ENCODE data around the gene PCGF3.

Gene PCGF3

DNA sequence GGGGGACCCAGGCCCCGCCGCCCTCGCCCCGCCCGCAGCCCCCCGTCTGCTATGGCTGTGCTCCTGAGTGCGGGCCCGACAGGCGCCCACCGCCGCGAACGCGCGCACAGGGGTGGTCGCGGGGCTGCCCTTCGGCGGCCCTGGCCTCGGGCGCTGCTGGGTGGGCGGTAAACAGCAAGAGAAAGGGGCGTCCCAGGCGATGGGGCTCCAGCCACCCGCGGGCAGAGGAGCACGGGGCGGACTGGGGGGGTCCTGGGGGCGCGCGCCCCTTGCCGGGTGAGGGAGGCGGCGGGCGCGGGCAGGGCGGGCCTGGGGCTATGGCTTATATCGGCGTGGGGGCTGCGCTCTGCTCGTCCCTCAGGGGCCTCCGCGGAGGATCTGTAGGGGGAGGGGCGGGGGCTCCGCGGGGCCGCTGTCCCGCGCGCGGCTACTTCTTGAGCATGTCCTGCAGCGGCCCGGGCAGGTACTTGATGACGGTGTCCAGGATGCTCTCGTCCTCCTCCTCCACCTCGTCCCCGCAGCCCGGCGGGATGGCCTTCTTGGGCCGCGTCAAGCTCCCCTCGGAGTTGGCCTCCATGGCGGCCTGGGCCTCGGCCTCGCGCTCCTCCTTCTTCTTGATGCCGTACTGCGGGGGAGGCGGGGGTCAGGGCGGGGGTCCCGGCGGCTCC, 80.6 kb downstream of the PCGF3 start:
- no peak for FAIRE-seq

DNA sequence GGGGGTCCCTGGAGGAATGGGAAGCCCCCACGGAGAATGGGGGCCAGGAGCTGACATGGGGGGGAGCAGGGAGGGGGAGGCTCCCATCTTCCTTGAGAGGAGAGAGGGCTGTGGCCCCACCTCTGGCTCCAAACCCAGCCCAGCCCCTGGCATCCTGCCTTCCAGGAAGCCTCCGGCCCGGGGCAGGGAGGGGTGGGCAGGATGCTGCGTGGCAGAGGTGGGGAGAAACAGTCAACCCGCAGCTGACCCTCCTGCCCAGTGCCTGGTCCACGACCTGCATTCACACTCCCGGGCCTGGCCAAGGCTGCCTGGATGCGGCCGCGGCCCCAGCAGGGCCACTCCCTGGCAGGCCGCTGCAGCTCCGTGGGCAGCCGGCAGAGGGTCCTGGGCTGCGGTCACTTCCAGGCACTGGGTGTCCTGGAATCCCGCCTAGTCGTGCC, 81.2 kb downstream of the PCGF3 start:
- no peak for FAIRE-seq

DNA sequence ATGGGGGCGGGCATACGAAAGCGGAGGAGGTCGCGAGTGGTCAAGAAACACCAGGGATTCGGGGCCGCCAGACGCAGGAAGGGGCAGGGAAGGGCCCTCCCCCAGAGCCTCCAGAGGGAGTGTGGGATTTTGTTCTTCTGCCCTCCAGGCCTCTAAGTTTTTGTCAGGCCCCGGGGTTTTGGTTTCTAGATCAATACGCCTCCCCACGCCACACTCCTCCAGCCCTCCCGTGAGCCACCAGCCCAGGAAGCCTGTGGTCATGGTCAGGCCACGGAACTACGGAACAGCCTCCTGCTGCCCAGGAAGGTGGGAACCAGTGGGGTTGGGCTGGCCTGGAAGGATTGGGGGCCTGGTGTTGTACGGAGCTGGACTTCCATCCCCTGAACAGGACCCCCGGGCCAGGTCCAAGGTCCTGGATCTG, 81.9 kb downstream of the PCGF3 start:
- FAIRE-seq: no peak

DNA sequence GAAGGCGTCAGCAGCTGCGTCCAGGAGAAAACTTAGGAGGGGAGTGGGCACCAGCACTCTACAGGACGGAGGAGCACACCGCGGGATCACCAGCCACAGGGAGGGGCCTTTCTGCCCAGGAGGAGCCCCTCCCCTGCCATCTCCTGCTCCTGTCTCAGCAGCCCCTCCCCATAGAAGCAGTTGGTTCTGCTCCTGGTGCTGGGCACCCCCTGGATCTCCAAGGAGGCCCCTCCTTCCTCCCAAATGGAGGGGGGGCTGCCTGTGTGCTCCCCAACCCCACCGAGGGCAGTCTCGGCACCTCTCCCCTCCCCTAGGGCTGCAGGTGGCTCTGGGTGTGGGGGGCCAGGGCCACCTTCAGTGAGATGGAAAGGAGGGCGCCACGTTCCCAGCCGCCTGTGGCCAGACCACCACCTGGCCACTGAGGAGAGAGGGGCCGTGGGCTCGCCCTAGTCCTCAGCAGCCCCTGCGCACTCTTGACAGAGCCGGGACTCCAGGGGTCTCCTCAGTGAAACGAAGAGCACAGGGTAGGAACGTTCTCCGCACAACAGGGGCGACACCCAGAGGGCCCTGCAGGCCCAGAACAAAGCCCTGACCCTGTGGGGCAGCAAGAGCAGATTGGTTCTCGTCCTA, 82.5 kb downstream of the PCGF3 start:
- FAIRE-seq: no peak

DNA sequence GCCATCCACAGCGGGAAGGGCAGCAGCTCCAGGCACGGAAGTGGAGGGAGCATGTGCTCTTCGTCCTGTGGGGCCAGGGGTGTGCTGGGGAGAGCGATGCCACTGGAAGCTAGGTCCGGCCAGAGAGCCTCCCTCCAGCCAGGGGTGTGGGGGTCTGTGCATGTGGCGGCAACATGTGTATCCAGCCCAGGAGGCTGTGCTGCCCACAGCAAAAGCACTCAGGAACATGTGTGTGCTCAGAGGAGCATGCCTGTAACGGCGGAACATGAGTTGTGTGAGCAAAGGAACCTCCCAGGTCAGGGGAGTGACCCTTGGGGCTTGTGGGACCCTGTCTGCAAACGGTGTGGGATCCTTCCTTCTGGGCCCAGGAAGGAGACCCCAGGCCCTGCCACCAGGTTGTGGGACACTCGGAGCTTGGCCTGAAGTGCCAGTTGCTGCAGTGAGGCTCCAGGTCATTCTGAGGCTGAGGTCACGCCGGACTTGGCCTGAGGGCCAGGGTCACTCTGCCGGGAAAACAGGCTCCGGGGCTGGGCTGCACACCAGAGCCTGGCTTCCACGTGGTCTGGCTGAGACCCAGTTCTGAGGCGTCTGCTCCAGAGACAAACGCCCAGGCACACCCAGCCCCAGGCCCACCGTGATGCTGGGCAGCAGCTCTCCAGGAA, 83.1 kb downstream of the PCGF3 start:
- FAIRE-seq: no peak

DNA sequence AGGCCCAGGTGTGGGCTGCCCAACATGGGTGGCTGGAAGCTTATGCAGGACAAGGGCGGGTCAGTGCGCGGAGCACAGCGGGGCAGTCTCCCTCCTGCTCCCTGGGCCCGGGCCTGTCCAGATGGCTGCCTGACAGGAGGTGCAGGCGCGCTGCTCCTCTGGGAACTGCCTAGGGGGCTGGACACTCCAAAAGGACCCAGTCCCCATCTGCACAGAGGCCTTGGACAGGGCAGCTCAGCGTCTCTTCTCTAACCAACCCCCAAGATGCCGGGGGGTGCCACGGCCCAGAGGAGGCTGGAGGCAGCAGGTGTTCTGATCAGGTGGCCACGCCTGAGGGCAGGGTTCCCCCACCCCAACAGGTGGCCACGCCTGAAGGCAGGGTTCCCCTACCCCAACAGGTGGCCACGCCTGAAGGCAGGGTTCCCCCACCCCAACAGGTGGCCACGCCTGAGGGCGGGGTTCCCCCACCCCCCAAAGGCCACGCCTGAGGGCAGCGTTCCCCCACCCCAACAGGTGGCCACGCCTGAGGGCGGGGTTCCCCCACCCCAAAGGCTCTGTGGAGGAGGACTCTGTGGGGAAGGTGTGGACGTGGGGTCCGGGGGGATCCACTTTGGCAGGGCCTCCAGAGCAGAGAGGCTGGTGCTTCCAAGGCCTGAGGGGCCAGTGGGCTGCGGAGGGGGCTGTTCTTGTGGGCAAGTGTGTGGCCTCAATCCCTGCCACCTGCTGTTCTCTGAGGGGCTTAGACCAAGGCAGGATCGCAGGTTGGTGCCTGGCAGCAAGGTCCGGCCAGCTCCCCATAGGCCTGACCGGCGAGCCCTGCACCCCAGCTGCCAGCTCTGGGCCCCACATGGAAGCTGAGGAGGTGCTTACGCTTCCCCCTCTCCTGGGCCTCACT, 84.2 kb downstream of the PCGF3 start:
- no peak for FAIRE-seq

DNA sequence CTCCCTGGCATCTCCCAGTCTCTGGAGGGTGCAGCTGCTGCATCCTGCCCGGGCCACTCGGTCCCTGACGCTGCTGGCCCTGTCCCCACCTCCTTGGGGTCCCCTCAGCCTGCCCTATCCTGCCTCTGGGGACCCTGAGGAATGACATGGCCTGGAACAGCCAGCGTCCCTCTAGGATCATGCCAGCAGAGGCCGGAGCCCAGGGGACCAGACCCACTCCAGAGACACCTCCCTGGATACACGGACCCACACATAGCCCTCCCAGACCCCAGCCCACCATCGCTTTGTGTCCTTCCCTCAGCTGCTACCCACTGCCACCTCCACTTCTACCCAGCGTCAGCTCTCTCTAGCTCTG, 84.8 kb downstream of the PCGF3 start:
- FAIRE-seq: no peak

DNA sequence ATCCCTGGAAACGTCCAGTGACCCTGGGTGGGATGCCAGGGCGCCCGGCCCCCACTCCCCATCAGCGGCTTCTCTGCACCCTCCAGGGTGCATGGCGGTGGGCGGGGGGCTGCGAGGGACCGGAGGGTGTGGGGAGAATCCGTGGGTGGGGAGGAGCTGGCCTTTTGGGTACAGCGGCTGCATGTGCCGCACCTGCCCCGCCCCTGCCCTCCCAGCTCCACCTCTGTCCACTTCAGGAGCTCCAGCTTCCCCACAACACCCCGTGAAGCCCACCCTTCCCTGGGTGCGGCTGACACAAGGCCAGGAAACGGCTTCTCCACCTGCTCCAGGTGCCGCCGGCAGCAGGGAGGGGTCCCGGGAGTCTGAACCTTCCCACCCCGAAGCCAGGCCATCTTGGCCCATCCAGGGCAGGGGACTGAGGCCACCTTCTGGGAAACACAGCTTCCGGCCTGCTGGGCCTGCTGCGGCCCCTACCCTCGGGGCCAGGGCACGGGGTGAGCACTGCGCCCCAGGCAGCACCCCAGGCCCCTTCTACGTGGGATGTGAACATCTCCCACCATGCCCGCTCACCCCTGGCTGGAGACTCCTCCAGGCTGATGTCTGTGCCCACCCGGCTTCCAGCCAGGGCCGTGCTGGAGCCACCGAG, 85.7 kb downstream of the PCGF3 start:
- no peak for FAIRE-seq

DNA sequence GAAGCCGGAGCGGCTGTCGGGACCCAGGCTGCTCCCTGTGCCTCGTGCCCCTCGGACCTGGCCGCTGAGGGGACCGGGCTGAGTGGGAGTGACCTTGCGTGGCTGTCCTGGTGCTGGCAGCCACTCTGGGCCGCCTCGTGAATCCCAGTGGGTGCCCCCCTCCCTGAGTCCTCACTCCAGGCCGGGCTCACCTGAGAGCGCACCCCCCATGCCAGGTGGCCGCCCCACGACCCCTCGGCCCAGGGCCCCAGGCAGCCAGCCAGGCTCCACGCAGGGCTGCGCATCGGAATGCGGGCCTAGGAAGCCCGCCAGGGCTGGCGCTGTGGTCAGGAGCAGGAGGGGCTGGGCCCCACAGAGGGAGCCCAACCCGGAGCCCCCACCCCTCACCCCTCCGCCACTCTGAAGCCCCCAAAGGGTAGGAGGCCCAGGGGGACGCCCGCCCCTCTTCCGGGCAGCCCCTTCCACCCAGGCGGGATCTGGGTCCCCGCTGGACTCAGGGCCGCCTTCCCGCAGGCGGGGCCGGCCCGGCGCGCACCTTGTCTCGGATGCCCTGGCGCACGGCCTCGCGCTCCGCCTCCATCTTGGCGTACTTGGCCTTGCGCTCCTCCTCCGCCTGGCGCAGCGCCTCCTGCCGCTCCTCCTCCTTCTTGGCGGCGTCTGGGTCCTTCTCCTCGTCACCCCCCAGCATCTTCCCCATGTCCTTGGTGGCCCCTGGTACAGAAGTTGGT, 86.4 kb downstream of the PCGF3 start:
- FAIRE-seq: no peak

DNA sequence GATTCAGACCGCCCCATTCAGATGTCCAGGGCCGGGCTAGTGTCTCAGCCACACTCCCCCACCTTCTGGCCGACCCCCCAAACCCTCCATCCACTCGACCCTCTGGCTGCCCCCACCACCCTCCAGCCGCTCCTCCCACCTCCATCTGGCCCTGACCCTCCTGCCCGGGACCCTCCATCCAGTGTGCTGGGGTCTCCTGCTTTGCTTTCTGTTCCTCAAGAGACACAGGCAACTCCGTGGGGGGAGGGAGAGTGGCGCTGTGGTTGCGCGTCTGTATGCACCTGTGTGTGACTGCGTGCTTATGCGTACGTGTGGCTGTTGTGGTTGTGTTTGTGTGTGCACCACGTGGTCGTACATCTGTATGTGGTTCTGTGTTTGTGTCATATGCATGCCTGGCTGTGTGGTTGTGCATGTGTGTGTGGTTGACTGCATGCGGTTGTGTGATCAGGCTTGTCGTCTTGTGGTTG, 87.0 kb downstream of the PCGF3 start:
- no peak for FAIRE-seq

DNA sequence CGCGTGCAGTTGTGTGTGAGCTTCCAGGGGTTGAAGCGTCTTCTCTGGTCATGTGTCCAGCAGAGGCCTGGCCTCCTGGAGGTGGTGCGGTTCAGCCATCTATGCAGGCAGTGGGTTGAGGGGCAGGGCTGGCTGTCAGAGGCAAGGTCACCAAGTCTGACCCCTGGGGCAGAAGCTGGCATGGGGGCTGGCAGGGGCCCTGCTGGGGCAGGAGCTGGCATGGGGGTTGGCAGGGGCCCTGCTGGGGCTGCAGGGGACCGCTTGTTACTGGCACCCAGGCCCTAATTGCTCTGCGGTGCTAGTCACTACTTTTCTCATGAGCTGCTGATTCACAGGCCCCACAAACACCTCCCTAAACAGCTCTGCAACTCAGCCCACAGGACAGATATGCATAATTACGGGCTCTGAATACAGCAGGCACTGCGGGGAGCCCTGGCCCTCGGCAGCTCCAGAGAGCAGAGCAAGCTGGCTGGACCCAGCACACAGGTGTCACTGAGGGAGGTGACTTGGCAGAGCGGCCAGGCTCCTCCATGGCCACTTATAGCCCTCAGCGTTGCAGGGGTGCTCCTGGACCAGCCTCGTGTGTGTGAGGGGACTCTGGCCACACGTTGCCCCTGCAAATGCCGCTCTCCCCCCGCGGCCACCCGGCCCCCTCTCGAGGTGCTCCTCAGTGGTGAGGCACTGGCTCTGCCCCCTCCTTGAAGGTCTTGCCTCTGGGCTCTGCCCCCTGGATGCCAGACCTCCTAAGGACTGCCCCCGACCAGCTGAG, 87.6 kb downstream of the PCGF3 start:
- no peak for FAIRE-seq

DNA sequence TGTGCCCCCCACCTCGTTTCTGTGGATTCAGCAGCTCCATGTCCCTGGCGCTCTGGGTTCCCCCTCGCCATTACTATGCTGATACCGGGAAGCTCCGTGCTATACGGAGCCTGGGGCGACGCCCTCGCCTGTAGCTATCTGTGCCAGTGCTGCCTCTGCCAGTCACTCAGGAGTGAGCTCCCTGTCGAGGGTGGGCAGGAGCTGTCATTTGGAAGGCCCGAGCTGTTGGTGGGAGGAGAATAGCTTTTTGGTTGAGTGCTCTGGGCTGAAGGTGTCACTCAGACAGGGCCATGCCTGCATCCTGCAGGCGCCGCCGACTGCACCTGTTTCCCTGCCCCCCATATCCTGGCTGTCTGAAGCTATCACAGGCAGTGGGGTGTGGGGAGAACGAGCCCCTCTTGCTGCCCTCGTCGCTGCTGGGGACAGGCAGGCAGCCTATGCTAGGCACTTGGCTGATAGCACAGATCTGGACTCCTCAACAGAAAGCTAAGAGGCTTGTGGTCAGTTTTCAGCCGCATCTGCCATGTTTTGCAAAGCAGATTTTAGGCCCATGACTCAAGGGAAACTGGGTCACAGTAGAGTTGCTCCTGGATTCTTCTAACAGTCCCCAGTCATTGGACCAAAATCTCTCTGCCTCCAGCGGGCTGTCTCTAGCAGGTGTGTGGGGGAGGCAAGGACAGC, 88.4 kb downstream of the PCGF3 start:
- no peak for FAIRE-seq

DNA sequence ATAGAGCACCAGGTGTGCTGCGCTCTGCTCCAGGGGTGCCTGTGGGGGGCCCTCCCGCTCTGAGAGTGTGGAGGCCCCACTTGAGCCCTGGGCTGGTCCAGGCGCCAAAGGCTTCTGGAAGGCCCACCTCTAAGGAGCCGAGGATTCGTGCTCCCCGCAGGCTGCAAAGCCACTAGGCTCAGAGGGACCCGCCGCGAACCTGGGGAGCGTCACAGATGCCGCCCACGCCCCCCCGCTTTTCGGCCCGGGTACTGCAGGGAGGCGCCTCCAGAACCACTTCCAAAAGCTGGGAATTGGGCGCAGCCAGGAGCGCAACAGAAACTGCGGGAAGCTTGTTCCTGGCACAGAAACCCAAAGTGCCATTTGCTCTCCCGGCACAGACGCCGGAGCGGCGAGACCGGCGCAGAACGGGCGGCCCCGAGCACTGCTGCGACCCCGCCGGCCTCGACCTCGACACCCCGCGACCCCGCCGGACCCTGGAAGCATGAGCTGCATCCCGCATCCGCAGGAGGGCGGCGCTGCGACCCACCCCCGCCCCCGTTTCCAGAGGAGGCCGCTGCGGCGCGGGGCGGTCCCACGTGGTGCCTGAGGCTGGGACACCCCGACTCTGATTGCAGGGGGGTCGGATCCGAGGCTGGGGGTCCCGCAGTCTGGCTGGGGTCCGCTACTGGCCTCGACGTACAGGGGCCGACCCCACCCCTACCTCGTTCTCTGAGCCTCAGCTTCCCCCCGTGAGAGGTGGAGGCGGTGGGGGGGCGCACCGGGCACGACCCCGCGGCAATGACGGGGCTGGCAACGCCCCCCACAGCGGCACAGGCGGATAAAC, 89.5 kb downstream of the PCGF3 start:
- no peak for FAIRE-seq

DNA sequence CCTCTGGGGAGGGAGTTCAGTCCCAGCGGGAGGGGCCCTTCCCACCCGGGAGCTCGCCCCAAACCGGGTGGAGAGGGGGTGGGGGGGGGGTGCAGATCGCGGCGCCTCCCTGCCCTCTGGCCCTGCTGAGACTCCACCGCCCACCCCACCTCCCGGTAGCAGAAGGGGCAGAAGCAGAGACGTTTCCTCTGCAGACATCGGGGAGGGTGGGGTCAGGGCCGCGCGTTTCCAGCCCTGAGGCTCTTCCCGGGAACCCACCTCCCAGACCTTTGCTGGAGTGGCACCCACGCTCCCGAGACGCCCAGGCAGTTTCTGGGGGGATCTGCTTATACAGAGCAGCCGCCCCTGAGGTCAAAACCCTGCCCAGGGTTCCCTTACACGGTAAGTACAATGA, 90.1 kb downstream of the PCGF3 start:
- FAIRE-seq: no peak

DNA sequence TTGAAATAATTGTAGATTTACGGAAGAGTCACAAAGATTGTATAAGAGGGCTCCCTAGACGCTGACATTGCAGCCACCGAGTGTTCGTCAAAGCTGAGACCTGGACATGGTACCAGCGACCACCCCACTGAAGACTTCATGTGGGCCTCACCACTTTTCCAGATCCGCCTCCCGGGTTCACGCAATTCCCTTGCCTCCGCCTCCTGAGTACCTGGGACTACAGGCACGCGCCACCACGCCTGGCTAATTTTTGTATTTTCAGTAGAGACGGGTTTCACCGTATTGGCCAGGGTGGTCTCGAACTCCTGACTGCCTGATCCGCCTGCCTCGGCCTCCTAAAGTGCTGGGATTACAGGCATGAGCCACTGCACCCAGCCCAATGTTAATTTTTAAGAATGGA, 90.6 kb downstream of the PCGF3 start:
- FAIRE-seq: no peak

DNA sequence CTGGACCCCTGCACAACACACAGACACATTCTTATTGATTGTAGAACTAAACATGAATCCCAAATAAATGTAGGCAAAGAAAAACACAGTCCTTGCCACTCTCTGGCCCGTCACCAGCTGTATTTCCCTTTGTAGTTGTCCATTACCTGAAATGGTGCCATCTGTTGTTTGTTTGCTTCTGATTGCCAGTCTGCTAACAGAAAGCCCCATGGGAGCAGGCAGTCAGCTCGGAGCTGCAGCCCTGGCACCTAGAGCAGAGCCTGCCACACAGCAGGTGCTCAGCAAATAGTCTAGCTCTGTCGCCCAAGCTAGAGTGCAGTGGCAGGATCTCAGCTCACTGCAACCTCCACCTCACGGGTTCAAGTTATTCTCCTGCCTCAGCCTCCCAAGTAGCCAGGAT, 91.4 kb downstream of the PCGF3 start:
- FAIRE-seq: no peak

DNA sequence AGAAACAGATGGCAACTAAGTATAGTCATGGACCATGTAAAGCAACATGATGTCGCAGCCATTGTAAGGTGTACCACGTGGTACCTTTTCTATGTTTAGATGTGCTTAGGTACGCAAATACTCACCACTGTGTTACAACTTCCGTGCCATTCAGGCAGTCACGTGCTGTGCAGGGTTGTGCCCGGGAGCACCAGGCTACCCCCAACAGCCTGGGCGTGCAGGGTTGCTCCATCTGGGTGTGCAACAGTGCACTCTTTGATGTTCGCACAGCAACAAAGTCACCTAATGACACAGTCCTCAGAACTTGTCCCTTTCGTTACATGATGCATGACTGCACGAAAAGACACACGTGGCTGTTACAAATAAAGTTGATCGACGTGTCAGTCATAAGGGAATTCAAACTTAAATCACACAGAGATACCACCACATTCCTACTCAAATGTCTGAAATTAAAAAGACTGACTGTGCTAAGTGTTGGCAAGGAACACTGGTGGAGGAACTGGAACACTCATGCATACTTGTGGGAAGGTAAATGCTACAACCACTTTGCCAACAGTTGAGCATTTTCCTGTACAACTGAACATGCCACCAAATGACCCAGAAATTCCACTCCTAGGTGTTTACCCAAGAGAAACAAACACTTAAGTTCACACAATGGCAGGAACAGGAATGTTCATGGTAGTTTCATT, 95.9 kb downstream of the PCGF3 start:
- no peak for FAIRE-seq

DNA sequence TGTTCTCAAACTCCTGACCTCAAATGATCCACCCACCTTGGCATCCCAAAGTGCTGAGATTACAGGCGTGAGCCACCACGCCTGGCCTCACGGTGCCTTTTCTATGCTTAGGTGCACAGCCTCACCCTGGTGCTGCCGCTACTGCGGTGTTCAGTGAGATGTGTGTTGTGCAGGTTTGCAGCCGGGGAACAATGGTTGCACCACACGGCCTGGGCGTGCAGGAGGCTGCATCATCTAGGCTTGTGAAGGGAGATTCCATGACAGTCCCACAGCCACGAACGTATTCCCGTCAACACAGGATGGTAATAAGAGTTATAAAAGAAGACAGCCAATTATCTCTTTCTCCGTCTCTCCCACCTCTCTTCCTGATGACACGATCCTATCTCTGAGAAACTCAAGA, 98.3 kb downstream of the PCGF3 start:
- FAIRE-seq: no peak

DNA sequence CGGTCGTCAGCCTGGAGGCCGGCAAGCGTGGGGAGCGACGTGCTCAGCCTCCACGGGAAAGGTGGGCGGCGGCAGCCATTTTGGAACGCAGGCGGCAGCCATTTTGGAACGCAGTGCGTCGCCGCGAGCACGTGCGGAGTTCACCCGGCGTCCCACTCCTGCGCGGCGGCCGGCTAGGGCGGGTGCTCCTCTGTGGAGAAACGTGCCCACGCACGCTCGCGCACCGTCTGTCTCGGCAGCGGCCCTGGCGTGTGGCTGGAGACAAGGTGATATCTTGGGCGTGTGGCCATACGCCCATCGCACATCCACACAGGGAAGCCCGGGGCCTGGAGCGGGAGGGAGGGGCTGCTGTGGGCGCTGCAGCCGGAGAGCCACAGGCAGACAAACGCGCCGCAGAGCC, 99.2 kb downstream of the PCGF3 start:
- no peak for FAIRE-seq
